M059J (cell line): Measurements from ENCODE around the gene AK6. TPM values are rescaled to one million over a fixed set of nuclear protein-coding genes. Genes with fewer than 3 reads are reported as not detected.
"Not testable (repeated sequence)": the region's sequence is repeated elsewhere in the genome, so short reads cannot be mapped to it uniquely, and the experiment has no call there.

Experiments
- DNase-seq: peaks from one replicate; pipeline ENCODE4 v3.0.0-alpha.2; 2012; ENCODE audit warnings: low read depth
- total RNA-seq: library from RNA; depleted of rRNA; stranded (reverse); fragments of >200 nt; shearing (Covaris generic); gene quantifications from 2 replicates; pipeline ENCODE4 v1.2.3, GENCODE V29; 2014; rRNA removed

The AK6 gene
- total RNA-seq: 48.9 and 51.6 TPM in 2 replicates

- peak; percentile 88 for DNase-seq
Measured at GRCh38 chr5:69369340-69370121, at the start of gene AK6, which contains the start of the genes RAD17 and TAF9. TSS of gene AK6 (minus strand) at chr5:69369520. CDS start at chr5:69369490, 30 bp downstream. TSS of gene RAD17 (plus strand) at chr5:69369818. CDS start at chr5:69372209, 2,391 bp downstream. TSS of gene TAF9 (minus strand) at chr5:69369520. CDS start at chr5:69365737, 3,783 bp downstream.

GRCh38 chr5:69418554-69418953, 49.2 kb upstream of the AK6 start:
- no peak for DNase-seq

DNA sequence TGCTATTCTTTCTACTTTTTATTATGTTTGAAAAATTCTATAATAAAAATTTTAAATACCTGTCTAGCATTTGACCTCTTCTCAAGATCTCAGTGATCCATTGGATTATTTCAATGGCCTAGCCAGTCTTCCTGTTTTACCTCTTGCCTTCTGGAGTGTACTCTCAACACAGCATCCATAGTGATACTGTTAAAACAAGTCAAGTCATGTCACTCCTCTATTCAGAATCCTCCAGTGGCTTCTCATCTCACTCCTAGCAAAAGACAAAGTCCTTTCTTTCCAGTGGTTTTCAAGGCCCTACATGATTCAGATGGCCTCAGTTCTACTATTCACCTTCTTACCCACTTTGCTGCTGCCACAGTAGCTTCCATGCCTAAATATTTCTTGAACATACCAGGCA, 47.4 kb upstream of the AK6 start:
- no peak for DNase-seq

DNA sequence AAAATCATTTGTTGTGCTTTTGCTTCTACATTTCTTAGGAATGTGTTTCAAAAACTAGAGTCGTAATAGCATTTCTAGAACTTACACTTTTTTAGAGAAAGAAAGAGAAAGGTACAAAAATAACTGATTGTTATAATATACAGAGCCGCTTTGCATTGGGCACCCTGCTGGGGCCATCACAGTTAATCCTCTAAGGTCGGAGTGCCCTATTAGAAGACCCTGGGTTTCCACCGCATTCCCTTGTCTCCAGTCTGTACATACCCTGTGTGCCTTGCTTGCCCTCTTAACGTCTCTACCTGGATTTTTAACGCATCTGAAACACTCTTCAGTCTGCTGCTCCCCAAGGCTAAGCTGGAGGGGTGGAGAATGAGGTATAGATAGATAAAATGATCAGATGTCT, 46.9 kb upstream of the AK6 start:
- no peak for DNase-seq

DNA sequence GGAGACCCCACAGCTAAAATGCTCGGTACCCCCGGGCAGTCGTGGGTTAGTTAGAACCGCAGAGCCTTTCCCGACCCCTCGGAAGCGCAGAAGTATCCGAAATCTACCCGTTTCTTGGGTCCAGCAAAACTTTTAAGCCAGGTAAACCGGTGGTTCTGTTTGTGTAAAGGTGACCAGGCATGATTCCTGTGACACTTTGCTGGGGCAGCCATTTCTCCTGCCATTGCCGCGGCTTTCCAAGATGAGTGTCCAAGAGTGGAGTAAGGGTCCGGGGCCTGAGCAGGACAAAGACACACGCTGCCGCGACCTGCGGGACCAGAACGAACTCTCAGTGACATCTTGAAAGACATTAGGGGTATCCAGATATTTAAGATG, 46.3 kb upstream of the AK6 start:
- no peak for DNase-seq

DNA sequence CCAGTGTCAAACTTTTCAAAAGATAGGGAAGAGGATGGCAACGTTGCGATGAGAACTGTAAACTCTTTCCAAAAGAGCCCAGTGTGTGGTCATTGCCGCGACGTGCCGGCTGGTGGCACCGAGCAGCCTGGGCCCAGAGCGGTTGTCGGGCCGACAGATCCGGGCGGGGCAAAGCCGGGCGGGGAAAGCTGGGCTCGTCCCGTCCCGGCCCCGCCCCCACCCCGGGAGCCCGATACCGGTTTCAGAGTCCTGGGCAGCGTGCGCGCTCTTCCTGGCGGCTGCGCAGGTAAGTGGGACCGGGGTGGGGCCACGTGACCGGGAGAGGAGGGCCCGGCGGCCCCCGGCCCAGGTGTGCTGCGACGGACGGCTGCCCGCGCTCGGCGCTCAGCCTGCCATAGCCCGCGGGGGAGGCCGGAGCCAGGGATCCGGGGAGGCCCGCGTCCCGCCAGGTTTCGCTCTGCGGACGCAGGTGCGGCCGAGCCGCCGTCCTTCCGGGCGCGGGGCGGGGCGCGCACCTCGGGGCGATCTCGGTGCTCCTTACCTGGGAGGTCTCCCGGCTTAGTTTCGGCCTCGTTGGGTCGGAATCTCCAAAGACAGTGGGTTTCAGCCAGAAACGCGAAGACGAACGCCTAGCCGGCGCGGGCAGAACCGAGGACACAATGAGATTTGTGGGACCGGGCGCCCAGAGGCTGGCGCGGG, 45.7 kb upstream of the AK6 start, which contains the start of gene MARVELD2:
Gene MARVELD2 (plus strand): TSS at position 232 of the 699 bp plus-strand sequence. CDS start 4,270 bp downstream, outside the sequence.
- peak; percentile 79 for DNase-seq

- no peak for DNase-seq
Measured at GRCh38 chr5:69404659-69405330, 35.5 kb upstream of the AK6 start.

- no peak for DNase-seq
Measured at GRCh38 chr5:69378376-69378775, 9.1 kb upstream of the AK6 start.

- DNase-seq: no peak
Measured at GRCh38 chr5:69374911-69375446, 5.7 kb upstream of the AK6 start.

- DNase-seq: no peak
Measured at GRCh38 chr5:69372394-69372793, 3.1 kb upstream of the AK6 start.

GRCh38 chr5:69370335-69370734, 1.0 kb upstream of the AK6 start:
- DNase-seq: not testable (repeated sequence)

- no peak for DNase-seq
Measured at GRCh38 chr5:69368458-69369339, 621 bp downstream of the AK6 start.

- DNase-seq: no peak
Measured at GRCh38 chr5:69367697-69368279, 1.5 kb downstream of the AK6 start.

DNA sequence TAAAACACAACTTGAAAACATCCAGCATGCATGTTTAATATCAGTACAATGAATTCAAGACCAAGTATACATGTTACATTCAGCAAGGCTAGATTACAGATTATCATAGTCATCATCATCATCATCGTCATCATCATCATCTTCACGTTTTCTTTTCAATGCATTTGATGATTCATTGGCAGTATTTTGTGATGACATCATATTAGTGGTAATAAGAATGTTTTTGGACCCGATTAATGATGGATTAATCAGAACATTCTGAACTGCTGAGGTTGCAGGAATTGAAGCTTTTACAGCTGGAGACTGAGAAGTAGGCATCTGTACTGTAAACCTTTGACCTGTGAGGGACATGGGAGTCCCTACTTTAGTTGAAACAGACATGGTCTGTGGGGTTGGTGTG, 4.5 kb downstream of the AK6 start:
- no peak for DNase-seq

- DNase-seq: peak; percentile 5
Measured at GRCh38 chr5:69364414-69364813, 4.9 kb downstream of the AK6 start.

DNA sequence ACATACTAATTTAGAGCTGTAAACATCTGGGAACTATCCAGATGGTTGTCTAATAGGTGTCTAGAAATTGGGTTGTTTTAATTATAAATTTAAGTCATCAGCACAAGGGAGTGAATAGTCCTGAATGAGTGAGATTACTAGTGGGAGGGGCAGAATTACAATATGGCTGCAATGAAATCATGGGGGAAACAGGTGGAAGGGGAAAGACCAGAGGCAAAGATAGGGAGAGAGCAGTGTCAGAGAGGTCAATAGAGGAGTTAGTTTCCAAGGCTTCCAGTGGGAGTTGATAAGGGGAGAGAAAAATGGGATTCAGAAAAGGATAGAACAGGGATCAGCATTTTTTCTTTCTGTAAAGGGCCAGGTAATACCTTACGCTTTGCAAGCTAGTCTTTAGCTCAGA, 8.9 kb downstream of the AK6 start:
- no peak for DNase-seq

DNA sequence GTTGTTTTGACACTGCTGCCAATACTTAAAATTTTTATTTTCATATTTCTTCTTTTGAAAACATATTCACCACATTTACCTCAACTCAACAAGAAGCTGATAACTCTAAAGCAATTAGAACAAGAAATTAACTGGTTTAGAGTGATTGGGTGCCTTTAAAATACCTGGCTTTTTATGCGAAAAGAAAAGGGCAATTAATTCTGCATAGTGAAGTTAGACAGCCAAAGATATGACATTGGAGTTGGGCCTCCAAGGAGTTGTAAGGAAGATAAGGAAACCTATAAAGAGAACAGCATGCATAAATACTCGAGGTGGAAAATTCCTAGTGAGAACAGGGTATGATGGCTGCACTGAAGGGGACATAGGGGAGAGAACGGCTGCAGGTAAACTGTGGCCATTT, 9.6 kb downstream of the AK6 start:
- no peak for DNase-seq

GRCh38 chr5:69350664-69351063, 18.7 kb downstream of the AK6 start:
- no peak for DNase-seq

- no peak for DNase-seq
Measured at GRCh38 chr5:69343083-69343482, 26.2 kb downstream of the AK6 start.

GRCh38 chr5:69341520-69342161, 27.7 kb downstream of the AK6 start:
- DNase-seq: no peak
